Measurements from ENCODE around the gene CCL28. TPM values are rescaled to one million over a fixed set of nuclear protein-coding genes. Genes with fewer than 3 reads are reported as not detected.

CCL28 gene
- total RNA-seq, 1 experiment from 2014 or later = 1.4 TPM

DNA sequence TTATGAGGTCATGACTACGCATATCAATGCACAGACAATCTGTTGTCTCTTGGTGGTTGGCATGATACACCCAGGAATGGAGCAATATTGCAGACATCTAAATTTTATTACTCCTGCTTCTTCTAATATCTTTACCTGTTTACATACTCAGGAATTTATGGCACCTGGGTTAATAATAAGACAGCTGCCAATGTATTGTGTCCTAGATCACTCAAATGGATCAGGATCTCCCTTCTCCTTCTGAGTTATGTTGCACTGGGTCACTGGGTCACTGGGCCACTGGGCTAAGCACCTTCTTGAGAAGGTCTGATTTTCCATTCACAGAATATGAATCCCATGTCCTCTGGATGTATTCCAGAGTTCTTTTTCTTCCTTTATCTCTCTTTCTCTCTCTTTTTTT is 41.8 kb downstream of the CCL28 start (continued):
- TF ChIP-seq, protein P1, sequence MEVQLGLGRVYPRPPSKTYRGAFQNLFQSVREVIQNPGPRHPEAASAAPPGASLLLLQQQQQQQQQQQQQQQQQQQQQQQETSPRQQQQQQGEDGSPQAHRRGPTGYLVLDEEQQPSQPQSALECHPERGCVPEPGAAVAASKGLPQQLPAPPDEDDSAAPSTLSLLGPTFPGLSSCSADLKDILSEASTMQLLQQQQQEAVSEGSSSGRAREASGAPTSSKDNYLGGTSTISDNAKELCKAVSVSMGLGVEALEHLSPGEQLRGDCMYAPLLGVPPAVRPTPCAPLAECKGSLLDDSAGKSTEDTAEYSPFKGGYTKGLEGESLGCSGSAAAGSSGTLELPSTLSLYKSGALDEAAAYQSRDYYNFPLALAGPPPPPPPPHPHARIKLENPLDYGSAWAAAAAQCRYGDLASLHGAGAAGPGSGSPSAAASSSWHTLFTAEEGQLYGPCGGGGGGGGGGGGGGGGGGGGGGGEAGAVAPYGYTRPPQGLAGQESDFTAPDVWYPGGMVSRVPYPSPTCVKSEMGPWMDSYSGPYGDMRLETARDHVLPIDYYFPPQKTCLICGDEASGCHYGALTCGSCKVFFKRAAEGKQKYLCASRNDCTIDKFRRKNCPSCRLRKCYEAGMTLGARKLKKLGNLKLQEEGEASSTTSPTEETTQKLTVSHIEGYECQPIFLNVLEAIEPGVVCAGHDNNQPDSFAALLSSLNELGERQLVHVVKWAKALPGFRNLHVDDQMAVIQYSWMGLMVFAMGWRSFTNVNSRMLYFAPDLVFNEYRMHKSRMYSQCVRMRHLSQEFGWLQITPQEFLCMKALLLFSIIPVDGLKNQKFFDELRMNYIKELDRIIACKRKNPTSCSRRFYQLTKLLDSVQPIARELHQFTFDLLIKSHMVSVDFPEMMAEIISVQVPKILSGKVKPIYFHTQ (CRISPR knock-in tag; IDR thresholded peaks at IDR 0.05) = no peak
- no peak for TF ChIP-seq TEAD4 (CRISPR knock-in tag; IDR thresholded peaks at IDR 0.05)
- no peak for TF ChIP-seq CREM (CRISPR knock-in tag; IDR thresholded peaks at IDR 0.05)
- TF ChIP-seq ZNF423 (CRISPR knock-in tag; IDR thresholded peaks at IDR 0.05) = no peak
- no peak for TF ChIP-seq NR3C1 (CRISPR knock-in tag; conservative IDR thresholded peaks at IDR 0.05; ENCODE audit: low read depth)
- TF ChIP-seq SOX15 (CRISPR knock-in tag; IDR thresholded peaks at IDR 0.05) = no peak
- TF ChIP-seq JUN (CRISPR knock-in tag; IDR thresholded peaks at IDR 0.05) = no peak
- TF ChIP-seq, protein P2, sequence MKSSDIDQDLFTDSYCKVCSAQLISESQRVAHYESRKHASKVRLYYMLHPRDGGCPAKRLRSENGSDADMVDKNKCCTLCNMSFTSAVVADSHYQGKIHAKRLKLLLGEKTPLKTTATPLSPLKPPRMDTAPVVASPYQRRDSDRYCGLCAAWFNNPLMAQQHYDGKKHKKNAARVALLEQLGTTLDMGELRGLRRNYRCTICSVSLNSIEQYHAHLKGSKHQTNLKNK (CRISPR knock-in tag; IDR thresholded peaks at IDR 0.05) = no peak
- no peak for TF ChIP-seq MYBL2 (CRISPR knock-in tag; IDR thresholded peaks at IDR 0.05)
- TF ChIP-seq, protein P3, sequence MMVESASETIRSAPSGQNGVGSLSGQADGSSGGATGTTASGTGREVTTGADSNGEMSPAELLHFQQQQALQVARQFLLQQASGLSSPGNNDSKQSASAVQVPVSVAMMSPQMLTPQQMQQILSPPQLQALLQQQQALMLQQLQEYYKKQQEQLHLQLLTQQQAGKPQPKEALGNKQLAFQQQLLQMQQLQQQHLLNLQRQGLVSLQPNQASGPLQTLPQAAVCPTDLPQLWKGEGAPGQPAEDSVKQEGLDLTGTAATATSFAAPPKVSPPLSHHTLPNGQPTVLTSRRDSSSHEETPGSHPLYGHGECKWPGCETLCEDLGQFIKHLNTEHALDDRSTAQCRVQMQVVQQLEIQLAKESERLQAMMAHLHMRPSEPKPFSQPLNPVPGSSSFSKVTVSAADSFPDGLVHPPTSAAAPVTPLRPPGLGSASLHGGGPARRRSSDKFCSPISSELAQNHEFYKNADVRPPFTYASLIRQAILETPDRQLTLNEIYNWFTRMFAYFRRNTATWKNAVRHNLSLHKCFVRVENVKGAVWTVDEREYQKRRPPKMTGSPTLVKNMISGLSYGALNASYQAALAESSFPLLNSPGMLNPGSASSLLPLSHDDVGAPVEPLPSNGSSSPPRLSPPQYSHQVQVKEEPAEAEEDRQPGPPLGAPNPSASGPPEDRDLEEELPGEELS (CRISPR knock-in tag; IDR thresholded peaks at IDR 0.05) = no peak
- TF ChIP-seq ZBTB21 (CRISPR knock-in tag; IDR thresholded peaks at IDR 0.05; ENCODE audit: borderline replicate concordance) = no peak
- TF ChIP-seq, protein P4, sequence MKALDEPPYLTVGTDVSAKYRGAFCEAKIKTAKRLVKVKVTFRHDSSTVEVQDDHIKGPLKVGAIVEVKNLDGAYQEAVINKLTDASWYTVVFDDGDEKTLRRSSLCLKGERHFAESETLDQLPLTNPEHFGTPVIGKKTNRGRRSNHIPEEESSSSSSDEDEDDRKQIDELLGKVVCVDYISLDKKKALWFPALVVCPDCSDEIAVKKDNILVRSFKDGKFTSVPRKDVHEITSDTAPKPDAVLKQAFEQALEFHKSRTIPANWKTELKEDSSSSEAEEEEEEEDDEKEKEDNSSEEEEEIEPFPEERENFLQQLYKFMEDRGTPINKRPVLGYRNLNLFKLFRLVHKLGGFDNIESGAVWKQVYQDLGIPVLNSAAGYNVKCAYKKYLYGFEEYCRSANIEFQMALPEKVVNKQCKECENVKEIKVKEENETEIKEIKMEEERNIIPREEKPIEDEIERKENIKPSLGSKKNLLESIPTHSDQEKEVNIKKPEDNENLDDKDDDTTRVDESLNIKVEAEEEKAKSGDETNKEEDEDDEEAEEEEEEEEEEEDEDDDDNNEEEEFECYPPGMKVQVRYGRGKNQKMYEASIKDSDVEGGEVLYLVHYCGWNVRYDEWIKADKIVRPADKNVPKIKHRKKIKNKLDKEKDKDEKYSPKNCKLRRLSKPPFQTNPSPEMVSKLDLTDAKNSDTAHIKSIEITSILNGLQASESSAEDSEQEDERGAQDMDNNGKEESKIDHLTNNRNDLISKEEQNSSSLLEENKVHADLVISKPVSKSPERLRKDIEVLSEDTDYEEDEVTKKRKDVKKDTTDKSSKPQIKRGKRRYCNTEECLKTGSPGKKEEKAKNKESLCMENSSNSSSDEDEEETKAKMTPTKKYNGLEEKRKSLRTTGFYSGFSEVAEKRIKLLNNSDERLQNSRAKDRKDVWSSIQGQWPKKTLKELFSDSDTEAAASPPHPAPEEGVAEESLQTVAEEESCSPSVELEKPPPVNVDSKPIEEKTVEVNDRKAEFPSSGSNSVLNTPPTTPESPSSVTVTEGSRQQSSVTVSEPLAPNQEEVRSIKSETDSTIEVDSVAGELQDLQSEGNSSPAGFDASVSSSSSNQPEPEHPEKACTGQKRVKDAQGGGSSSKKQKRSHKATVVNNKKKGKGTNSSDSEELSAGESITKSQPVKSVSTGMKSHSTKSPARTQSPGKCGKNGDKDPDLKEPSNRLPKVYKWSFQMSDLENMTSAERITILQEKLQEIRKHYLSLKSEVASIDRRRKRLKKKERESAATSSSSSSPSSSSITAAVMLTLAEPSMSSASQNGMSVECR (CRISPR knock-in tag; IDR thresholded peaks at IDR 0.05; ENCODE audit: borderline replicate concordance) = no peak
- TF ChIP-seq NFATC4 (CRISPR knock-in tag; IDR thresholded peaks at IDR 0.05) = no peak

DNA sequence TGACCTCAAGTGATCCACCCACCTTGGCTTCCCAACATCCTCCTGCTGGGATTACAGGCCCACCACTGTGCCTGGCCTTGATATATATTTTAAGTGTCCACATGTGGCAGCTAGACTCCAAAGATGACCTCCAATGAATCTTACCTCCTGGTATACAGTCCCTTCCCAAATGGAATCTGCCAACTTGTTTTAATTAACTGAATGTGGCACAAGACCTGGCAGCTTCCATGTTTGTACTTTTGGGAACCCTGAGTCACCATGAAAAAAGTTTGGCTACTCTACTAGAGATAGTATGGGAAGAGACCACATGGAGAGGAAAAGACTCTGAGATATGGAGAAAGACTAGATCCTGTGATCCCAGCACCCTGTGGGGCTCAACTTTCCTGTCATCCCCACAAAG is 42.5 kb downstream of the CCL28 start:
- peaks cover 22% of the 10 kb centered on the region for H3K36me3 Mint-ChIP-seq
- DNase-seq (ENCODE audit: low spot score) (no peak), ATAC-seq (no peak)
- peaks cover 14% of the 10 kb centered on the region for H3K27me3 Mint-ChIP-seq (ENCODE audit: low read depth)
- no peaks in the 10 kb centered on the region for H3K4me1 Mint-ChIP-seq
- H3K9me3 Mint-ChIP-seq = peaks cover 61% of the 10 kb centered on the region
- CTCF ChIA-PET = no interaction called here
- H3K4me3 Mint-ChIP-seq = no peak overlapping the region
- no peak overlapping the region for H3K27ac Mint-ChIP-seq
- POLR2A ChIA-PET = no interaction called here
- TF ChIP-seq, protein P3 (CRISPR knock-in tag; IDR thresholded peaks at IDR 0.05) = no peak
- TF ChIP-seq, protein P5, sequence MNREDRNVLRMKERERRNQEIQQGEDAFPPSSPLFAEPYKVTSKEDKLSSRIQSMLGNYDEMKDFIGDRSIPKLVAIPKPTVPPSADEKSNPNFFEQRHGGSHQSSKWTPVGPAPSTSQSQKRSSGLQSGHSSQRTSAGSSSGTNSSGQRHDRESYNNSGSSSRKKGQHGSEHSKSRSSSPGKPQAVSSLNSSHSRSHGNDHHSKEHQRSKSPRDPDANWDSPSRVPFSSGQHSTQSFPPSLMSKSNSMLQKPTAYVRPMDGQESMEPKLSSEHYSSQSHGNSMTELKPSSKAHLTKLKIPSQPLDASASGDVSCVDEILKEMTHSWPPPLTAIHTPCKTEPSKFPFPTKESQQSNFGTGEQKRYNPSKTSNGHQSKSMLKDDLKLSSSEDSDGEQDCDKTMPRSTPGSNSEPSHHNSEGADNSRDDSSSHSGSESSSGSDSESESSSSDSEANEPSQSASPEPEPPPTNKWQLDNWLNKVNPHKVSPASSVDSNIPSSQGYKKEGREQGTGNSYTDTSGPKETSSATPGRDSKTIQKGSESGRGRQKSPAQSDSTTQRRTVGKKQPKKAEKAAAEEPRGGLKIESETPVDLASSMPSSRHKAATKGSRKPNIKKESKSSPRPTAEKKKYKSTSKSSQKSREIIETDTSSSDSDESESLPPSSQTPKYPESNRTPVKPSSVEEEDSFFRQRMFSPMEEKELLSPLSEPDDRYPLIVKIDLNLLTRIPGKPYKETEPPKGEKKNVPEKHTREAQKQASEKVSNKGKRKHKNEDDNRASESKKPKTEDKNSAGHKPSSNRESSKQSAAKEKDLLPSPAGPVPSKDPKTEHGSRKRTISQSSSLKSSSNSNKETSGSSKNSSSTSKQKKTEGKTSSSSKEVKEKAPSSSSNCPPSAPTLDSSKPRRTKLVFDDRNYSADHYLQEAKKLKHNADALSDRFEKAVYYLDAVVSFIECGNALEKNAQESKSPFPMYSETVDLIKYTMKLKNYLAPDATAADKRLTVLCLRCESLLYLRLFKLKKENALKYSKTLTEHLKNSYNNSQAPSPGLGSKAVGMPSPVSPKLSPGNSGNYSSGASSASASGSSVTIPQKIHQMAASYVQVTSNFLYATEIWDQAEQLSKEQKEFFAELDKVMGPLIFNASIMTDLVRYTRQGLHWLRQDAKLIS (CRISPR knock-in tag; IDR thresholded peaks at IDR 0.05; ENCODE audit: borderline replicate concordance) = no peak
- no peak for TF ChIP-seq FOXK1 (CRISPR knock-in tag; IDR thresholded peaks at IDR 0.05)
- TF ChIP-seq, protein P6, sequence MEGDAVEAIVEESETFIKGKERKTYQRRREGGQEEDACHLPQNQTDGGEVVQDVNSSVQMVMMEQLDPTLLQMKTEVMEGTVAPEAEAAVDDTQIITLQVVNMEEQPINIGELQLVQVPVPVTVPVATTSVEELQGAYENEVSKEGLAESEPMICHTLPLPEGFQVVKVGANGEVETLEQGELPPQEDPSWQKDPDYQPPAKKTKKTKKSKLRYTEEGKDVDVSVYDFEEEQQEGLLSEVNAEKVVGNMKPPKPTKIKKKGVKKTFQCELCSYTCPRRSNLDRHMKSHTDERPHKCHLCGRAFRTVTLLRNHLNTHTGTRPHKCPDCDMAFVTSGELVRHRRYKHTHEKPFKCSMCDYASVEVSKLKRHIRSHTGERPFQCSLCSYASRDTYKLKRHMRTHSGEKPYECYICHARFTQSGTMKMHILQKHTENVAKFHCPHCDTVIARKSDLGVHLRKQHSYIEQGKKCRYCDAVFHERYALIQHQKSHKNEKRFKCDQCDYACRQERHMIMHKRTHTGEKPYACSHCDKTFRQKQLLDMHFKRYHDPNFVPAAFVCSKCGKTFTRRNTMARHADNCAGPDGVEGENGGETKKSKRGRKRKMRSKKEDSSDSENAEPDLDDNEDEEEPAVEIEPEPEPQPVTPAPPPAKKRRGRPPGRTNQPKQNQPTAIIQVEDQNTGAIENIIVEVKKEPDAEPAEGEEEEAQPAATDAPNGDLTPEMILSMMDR (IDR thresholded peaks at IDR 0.05) = no peak
- TF ChIP-seq, protein P7, sequence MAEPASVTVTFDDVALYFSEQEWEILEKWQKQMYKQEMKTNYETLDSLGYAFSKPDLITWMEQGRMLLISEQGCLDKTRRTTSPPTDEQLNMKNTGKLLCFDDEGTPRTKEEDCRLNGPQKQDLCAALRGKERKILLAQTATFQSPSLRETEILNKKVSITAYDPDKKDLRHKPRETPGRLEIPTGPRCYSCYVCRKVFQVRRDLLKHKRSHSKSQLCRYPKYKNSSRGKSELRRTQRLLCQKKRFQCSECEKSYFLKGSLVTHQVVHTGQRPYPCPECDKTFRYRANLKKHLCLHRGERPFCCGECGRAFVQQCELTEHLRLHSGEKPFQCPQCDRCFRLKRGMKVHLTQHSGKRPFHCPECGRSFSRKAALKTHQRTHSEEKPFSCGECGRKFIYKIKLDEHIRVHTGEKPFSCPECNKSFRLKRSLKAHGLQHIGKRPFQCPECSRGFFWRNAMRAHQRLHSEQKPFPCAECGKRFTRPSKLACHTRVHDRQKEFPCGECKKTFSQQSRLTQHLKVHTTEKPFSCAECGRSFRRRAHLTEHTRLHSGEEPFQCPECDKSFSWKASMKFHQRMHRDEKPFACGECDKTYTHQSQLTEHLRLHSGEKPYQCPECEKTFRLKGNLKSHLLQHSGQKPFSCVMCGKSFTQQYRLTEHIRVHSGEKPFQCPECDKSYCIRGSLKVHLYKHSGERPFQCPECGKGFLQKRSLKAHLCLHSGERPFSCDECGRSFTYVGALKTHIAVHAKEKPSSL (CRISPR knock-in tag; conservative IDR thresholded peaks at IDR 0.05) = no peak

Measured in WTC11 (cell line).